Activated CD4-positive, alpha-beta T cell treated with anti-CD3 and anti-CD28 coated beads, Interleukin-2, amount 10 ng/mL, durations not matched to agents 7 days and 5 days (primary cell): ENCODE results near the gene CHAC1. TPM values are rescaled to one million over a fixed set of nuclear protein-coding genes. Genes with fewer than 3 reads are reported as not detected.

Source experiments
- CTCF ChIA-PET: fragments of 350-600 bp; sonication (Branson Sonifier 250); formaldehyde crosslinking; loops from one replicate; lab custom pipeline; 2021; ENCODE audit warnings: antibody characterized with exemption; lab: Charles Lee
- POLR2A ChIA-PET: fragments of 350-600 bp; sonication (Branson Sonifier 250); formaldehyde crosslinking; loops from one replicate; lab custom pipeline; 2021; ENCODE audit warnings: antibody characterized with exemption; lab: Charles Lee
- DNase-seq: peaks from one replicate; pipeline ENCODE4 v3.0.0-alpha.2; 2020
- H3K27ac Mint-ChIP-seq: one replicate; pipeline ENCODE4 v1.8.0; 2021; ENCODE audit warnings: mild to moderate bottlenecking, moderate library complexity, mixed read lengths
- H3K27me3 Mint-ChIP-seq: one replicate; pipeline ENCODE4 v1.8.0; 2021; ENCODE audit warnings: mixed read lengths
- H3K36me3 Mint-ChIP-seq: one replicate; pipeline ENCODE4 v1.8.0; 2021; ENCODE audit warnings: low read depth, mixed read lengths
- H3K4me1 Mint-ChIP-seq: one replicate; pipeline ENCODE4 v1.8.0; 2021; ENCODE audit warnings: mixed read lengths
- H3K4me3 Mint-ChIP-seq: one replicate; pipeline ENCODE4 v1.8.0; 2021; ENCODE audit warnings: mild to moderate bottlenecking, moderate library complexity, mixed read lengths
- H3K9me3 Mint-ChIP-seq: one replicate; pipeline ENCODE4 v1.8.0; 2021; ENCODE audit warnings: mixed read lengths
- total RNA-seq, 2 experiments: library from RNA; stranded (reverse); gene quantifications; one replicate each; pipeline ENCODE4 v1.2.3, GENCODE V29; 2021

CHAC1 gene
- 1 to 10 TPM; 4.7 to 6.7 TPM for total RNA-seq

GRCh38 chr15:40952901-40953712 is at the start of gene CHAC1:
CHAC1 (plus strand) TSS chr15:40953471; CDS start chr15:40953584, 113 bp downstream.
- no peaks in the 10 kb centered on the region for H3K27me3 Mint-ChIP-seq
- peak within 1 kb of the TSS; percentile 94 for H3K27ac Mint-ChIP-seq
- peaks cover 39% of the 10 kb centered on the region for H3K4me1 Mint-ChIP-seq
- H3K9me3 Mint-ChIP-seq = no peaks in the 10 kb centered on the region
- DNase-seq = peak; percentile 98
- peak within 1 kb of the TSS; percentile 94 for H3K4me3 Mint-ChIP-seq
- CTCF ChIA-PET = interaction anchor here (0.5 to 9.1 kb wide), 8 partner anchors 10 to 265 kb away, joined by 3 to 59 read pairs (median 8); no protein-coding TSS in a partner anchor
- POLR2A ChIA-PET = interaction anchor here (0.7 kb wide), 1 partner anchor 11 kb away, joined by 3 read pairs; no protein-coding TSS in a partner anchor
- H3K36me3 Mint-ChIP-seq = peaks cover 6% of the 10 kb centered on the region

GRCh38 chr15:40904552-40905201 is 48.6 kb upstream of the CHAC1 start:
- H3K9me3 Mint-ChIP-seq = no peaks in the 10 kb centered on the region
- no peak overlapping the region for H3K4me3 Mint-ChIP-seq
- peaks cover 45% of the 10 kb centered on the region for H3K4me1 Mint-ChIP-seq
- POLR2A ChIA-PET = no interaction called here
- no peak overlapping the region for H3K27ac Mint-ChIP-seq
- DNase-seq = no peak
- H3K36me3 Mint-ChIP-seq = peaks cover 17% of the 10 kb centered on the region
- no peaks in the 10 kb centered on the region for H3K27me3 Mint-ChIP-seq
- CTCF ChIA-PET = interaction anchor here (0.5 to 5.7 kb wide), 28 partner anchors 10 to 688 kb away, joined by 3 to 39 read pairs (median 4); partner anchors contain the start of genes CHAC1, DLL4, ITPKA and VPS18

GRCh38 chr15:40906091-40906990 is 46.9 kb upstream of the CHAC1 start:
- POLR2A ChIA-PET = interaction anchor here (0.7 to 1.1 kb wide), 2 partner anchors 12 to 200 kb away, joined by 3 to 4 read pairs; partner anchors contain the start of gene VPS18
- H3K27me3 Mint-ChIP-seq = no peaks in the 10 kb centered on the region
- H3K9me3 Mint-ChIP-seq = no peaks in the 10 kb centered on the region
- H3K4me1 Mint-ChIP-seq = peaks cover 49% of the 10 kb centered on the region
- H3K4me3 Mint-ChIP-seq = peak overlapping the region; percentile 64
- peak; percentile 65 for DNase-seq
- CTCF ChIA-PET = interaction anchor here (0.5 to 5.7 kb wide), 17 partner anchors 11 to 312 kb away, joined by 3 to 38 read pairs (median 5); partner anchors contain the start of genes CHAC1, DLL4 and VPS18
- peak overlapping the region; percentile 86 for H3K27ac Mint-ChIP-seq
- H3K36me3 Mint-ChIP-seq = peaks cover 13% of the 10 kb centered on the region

- Mint-ChIP-seq H3K4me3 (peak overlapping the region; percentile 64), H3K27me3 (no peaks in the 10 kb centered on the region), H3K4me1 (peaks cover 51% of the 10 kb centered on the region), H3K36me3 (peaks cover 13% of the 10 kb centered on the region), H3K9me3 (no peaks in the 10 kb centered on the region), H3K27ac (peak overlapping the region; percentile 86)
- POLR2A ChIA-PET = interaction anchor here (1.1 kb wide), 1 partner anchor 13 kb away, joined by 4 read pairs; the partner anchor contains the start of gene VPS18
- peak; percentile 62 for DNase-seq
- CTCF ChIA-PET = interaction anchor here (0.5 to 5.7 kb wide), 12 partner anchors 11 to 288 kb away, joined by 3 to 38 read pairs (median 6); partner anchors contain the start of genes CHAC1 and VPS18
These were observed 46.1 kb upstream of the CHAC1 start for GRCh38 chr15:40906991-40907802.

- peaks cover 8% of the 10 kb centered on the region for H3K36me3 Mint-ChIP-seq
- peaks cover 43% of the 10 kb centered on the region for H3K4me1 Mint-ChIP-seq
- POLR2A ChIA-PET = no interaction called here
- no peak overlapping the region for H3K4me3 Mint-ChIP-seq
- no peaks in the 10 kb centered on the region for H3K9me3 Mint-ChIP-seq
- no peak for DNase-seq
- H3K27ac Mint-ChIP-seq = peak overlapping the region; percentile 86
- CTCF ChIA-PET = interaction anchor here (0.7 to 4.5 kb wide), 7 partner anchors 10 to 394 kb away, joined by 3 to 33 read pairs (median 4); partner anchors contain the start of gene VPS18
- no peaks in the 10 kb centered on the region for H3K27me3 Mint-ChIP-seq
These were observed 45.2 kb upstream of the CHAC1 start for GRCh38 chr15:40908095-40908494.

- no peaks in the 10 kb centered on the region for H3K36me3 Mint-ChIP-seq
- ChIA-PET CTCF (interaction anchor here (0.9 to 4.4 kb wide), 5 partner anchors 14 to 133 kb away, joined by 3 to 33 read pairs (median 4); partner anchors contain the start of genes PPP1R14D and VPS18), POLR2A (no interaction called here)
- H3K27me3 Mint-ChIP-seq = no peaks in the 10 kb centered on the region
- H3K27ac Mint-ChIP-seq = peak overlapping the region; percentile 37
- H3K9me3 Mint-ChIP-seq = no peaks in the 10 kb centered on the region
- peaks cover 28% of the 10 kb centered on the region for H3K4me1 Mint-ChIP-seq
- no peak overlapping the region for H3K4me3 Mint-ChIP-seq
- no peak for DNase-seq
These were observed 43.3 kb upstream of the CHAC1 start for GRCh38 chr15:40909662-40910630.

- ChIA-PET CTCF (interaction anchor here (1.0 to 1.5 kb wide), 7 partner anchors 8 to 291 kb away, joined by 3 to 6 read pairs (median 3); partner anchors contain the start of gene VPS18), POLR2A (no interaction called here)
- Mint-ChIP-seq H3K27me3 (no peaks in the 10 kb centered on the region), H3K9me3 (no peaks in the 10 kb centered on the region), H3K36me3 (no peaks in the 10 kb centered on the region), H3K4me3 (no peak overlapping the region), H3K4me1 (peaks cover 27% of the 10 kb centered on the region), H3K27ac (peak overlapping the region; percentile 80)
- DNase-seq = no peak
These were observed 42.1 kb upstream of the CHAC1 start for GRCh38 chr15:40911141-40911540.

GRCh38 chr15:40911693-40912092 is 41.6 kb upstream of the CHAC1 start:
- CTCF ChIA-PET = interaction anchor here (1.0 to 1.5 kb wide), 7 partner anchors 9 to 290 kb away, joined by 3 to 6 read pairs (median 3); partner anchors contain the start of gene VPS18
- Mint-ChIP-seq H3K27ac (peak overlapping the region; percentile 4), H3K4me1 (peaks cover 27% of the 10 kb centered on the region), H3K27me3 (no peaks in the 10 kb centered on the region), H3K9me3 (no peaks in the 10 kb centered on the region), H3K36me3 (no peaks in the 10 kb centered on the region), H3K4me3 (no peak overlapping the region)
- POLR2A ChIA-PET = no interaction called here
- DNase-seq = no peak

GRCh38 chr15:40912478-40912877 is 40.8 kb upstream of the CHAC1 start:
- no peaks in the 10 kb centered on the region for H3K36me3 Mint-ChIP-seq
- no peak overlapping the region for H3K4me3 Mint-ChIP-seq
- DNase-seq = no peak
- ChIA-PET POLR2A (no interaction called here), CTCF (interaction anchor here (1.3 to 1.5 kb wide), 3 partner anchors 17 to 289 kb away, joined by 3 to 6 read pairs (median 3); no protein-coding TSS in a partner anchor)
- H3K27ac Mint-ChIP-seq = no peak overlapping the region
- peaks cover 19% of the 10 kb centered on the region for H3K4me1 Mint-ChIP-seq
- no peaks in the 10 kb centered on the region for H3K27me3 Mint-ChIP-seq
- no peaks in the 10 kb centered on the region for H3K9me3 Mint-ChIP-seq

GRCh38 chr15:40914013-40914412 is 39.3 kb upstream of the CHAC1 start:
- no peak for DNase-seq
- no peaks in the 10 kb centered on the region for H3K9me3 Mint-ChIP-seq
- H3K27ac Mint-ChIP-seq = peak overlapping the region; percentile 4
- CTCF ChIA-PET = no interaction called here
- no peaks in the 10 kb centered on the region for H3K27me3 Mint-ChIP-seq
- POLR2A ChIA-PET = no interaction called here
- peaks cover 10% of the 10 kb centered on the region for H3K4me1 Mint-ChIP-seq
- no peak overlapping the region for H3K4me3 Mint-ChIP-seq
- no peaks in the 10 kb centered on the region for H3K36me3 Mint-ChIP-seq
